ENCODE measurements around the gene BGLAP. TPM values are rescaled to one million over a fixed set of nuclear protein-coding genes. Genes with fewer than 3 reads are reported as not detected.
A peak's percentile ranks its signal among the peaks of the same experiment; 100 is the strongest.

The BGLAP gene
- polyA plus RNA-seq, 1 of the 3 experiments (the other 2 are of a cell fraction): 1.1 TPM

DNA sequence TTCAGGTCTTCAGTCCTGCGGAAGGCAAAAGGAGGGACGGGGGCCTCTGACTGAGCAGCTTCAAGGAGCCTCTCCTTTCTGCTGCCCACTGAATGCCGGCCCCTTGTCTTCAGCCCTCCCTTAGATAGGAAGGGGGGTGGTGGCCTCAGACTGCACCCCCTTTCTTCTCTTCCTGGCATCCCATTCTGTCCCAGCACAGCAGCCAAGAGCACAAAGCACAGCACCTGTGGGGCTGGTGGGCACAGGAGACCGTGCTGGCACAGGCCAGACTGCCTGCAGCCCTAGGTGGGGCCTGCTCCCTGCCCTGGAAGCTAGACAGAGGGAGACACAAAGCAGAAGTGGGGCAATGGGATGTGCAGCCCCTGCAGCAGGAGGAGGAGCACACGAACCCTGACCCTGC, 7.6 kb downstream of the BGLAP start (continued):
- TF ChIP-seq CTCF (IDR thresholded peaks at IDR 0.05) (no peak), CHD2 (IDR thresholded peaks at IDR 0.05; ENCODE audit: low read length, partially characterized antibody) (no peak), TEAD4 (IDR thresholded peaks at IDR 0.05; ENCODE audit: borderline replicate concordance, insufficient read depth) (no peak), USF1 (IDR thresholded peaks at IDR 0.05; ENCODE audit: borderline replicate concordance, low read depth) (no peak), RXRA (IDR thresholded peaks at IDR 0.05; ENCODE audit: borderline replicate concordance, low read depth) (no peak), YY1 (IDR thresholded peaks at IDR 0.05; ENCODE audit: low read depth) (no peak)
- TF ChIP-seq, protein P1, sequence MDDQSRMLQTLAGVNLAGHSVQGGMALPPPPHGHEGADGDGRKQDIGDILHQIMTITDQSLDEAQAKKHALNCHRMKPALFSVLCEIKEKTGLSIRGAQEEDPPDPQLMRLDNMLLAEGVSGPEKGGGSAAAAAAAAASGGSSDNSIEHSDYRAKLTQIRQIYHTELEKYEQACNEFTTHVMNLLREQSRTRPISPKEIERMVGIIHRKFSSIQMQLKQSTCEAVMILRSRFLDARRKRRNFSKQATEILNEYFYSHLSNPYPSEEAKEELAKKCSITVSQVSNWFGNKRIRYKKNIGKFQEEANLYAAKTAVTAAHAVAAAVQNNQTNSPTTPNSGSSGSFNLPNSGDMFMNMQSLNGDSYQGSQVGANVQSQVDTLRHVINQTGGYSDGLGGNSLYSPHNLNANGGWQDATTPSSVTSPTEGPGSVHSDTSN (IDR thresholded peaks at IDR 0.05): no peak

- Histone ChIP-seq H3K9me2 (no peaks in the 10 kb centered on the region), H2AFZ (ENCODE audit: low read depth) (no peak overlapping the region), H3K9ac (no peak overlapping the region), H3K4me3 (ENCODE audit: low read depth in 2 of 2, low read length in 1 of 2) (no peak overlapping the region), H4K20me1 (ENCODE audit: insufficient read depth) (no peaks in the 10 kb centered on the region), H3K27ac (ENCODE audit: low read depth in 2 of 2, low read length in 1 of 2) (peak overlapping the region; percentile 16 to 99; a peak in 3 of 4 replicates), H3F3A (replicated peaks; ENCODE audit: insufficient read depth) (peaks cover 13% of the 10 kb centered on the region), H3K4me1 (ENCODE audit: control insufficient read depth in 1 of 2, insufficient read depth in 2 of 2, low read depth in 1 of 2, low read length in 1 of 2) (peaks cover 13 to 65% of the 10 kb centered on the region in 2 experiments; a peak in 3 of 4 replicates), H3K27me3 (ENCODE audit: insufficient read depth) (no peaks in the 10 kb centered on the region), H3K36me3 (replicated peaks in 1 of 2; ENCODE audit: control insufficient read depth in 1 of 2, insufficient read depth in 2 of 2, low read length in 1 of 2) (peaks cover 25 to 71% of the 10 kb centered on the region in 2 experiments), H3K4me2 (peak overlapping the region; percentile 4; the same call in 1 of the 2 replicates), H3K79me2 (ENCODE audit: insufficient read depth) (no peaks in the 10 kb centered on the region), H3K9me3 (no peaks in the 10 kb centered on the region)
- no peak for TF ChIP-seq REST (IDR thresholded peaks at IDR 0.05; ENCODE audit: low read depth, low read length)
- TF ChIP-seq YY1 (IDR thresholded peaks at IDR 0.05; ENCODE audit: low read depth): no peak
- TF ChIP-seq RCOR1 (IDR thresholded peaks at IDR 0.05; ENCODE audit: low read length): peak; percentile 76
- TF ChIP-seq TEAD4 (IDR thresholded peaks at IDR 0.05; ENCODE audit: borderline replicate concordance, insufficient read depth): no peak
- TF ChIP-seq FOSL2 (IDR thresholded peaks at IDR 0.05; ENCODE audit: borderline replicate concordance, low read depth): no peak
- TF ChIP-seq NRF1 (IDR thresholded peaks at IDR 0.05; ENCODE audit: low read depth, low read length): no peak
- 0 out of 2 replicates have a peak, but pooled peaks have one; percentile 56 for TF ChIP-seq FOXJ3 (CRISPR knock-in tag; IDR thresholded peaks at IDR 0.05)
- TF ChIP-seq USF1 (IDR thresholded peaks at IDR 0.05; ENCODE audit: borderline replicate concordance, low read depth): no peak
- TF ChIP-seq, protein P1 (IDR thresholded peaks at IDR 0.05): peak; percentile 3; the same call in 1 of the 2 replicates
- 0 out of 2 replicates have a peak, but pooled peaks have one; percentile 14 for TF ChIP-seq POLR2AphosphoS5 (IDR thresholded peaks at IDR 0.05; ENCODE audit: low read depth, low read length)
- no peak for TF ChIP-seq MEF2A (IDR thresholded peaks at IDR 0.05; ENCODE audit: borderline replicate concordance, low read depth)
- TF ChIP-seq ELF1 (IDR thresholded peaks at IDR 0.05): no peak
- peak in 1 of 2 experiments; percentile 87; a peak in 2 of 4 replicates for TF ChIP-seq EP300 (IDR thresholded peaks at IDR 0.05; ENCODE audit: borderline replicate concordance in 1 of 2, low read depth in 1 of 2, low read length in 1 of 2)
- no peak; the same call in 1 of the 2 replicates for TF ChIP-seq RFX5 (IDR thresholded peaks at IDR 0.05; ENCODE audit: low read length)
- TF ChIP-seq CHD2 (IDR thresholded peaks at IDR 0.05; ENCODE audit: low read length, partially characterized antibody): peak; percentile 77
- TF ChIP-seq SIN3A (IDR thresholded peaks at IDR 0.05; ENCODE audit: borderline replicate concordance, low read depth, low read length): no peak
- peak; percentile 73; the same call in 1 of the 2 replicates for TF ChIP-seq MXI1 (IDR thresholded peaks at IDR 0.05; ENCODE audit: low read depth, low read length)
- TF ChIP-seq TCF12 (IDR thresholded peaks at IDR 0.05): peak; percentile 71
- TF ChIP-seq GATA2 (CRISPR knock-in tag; IDR thresholded peaks at IDR 0.05): peak; percentile 98
- 15% methylated on average over 3 of the region's 3 CpGs for WGBS (ENCODE audit: low lambda C conversion rate)
- DNase-seq: peak; percentile 85
- POLR2A ChIA-PET: interaction anchor here (1.1 to 2.9 kb wide), 8 partner anchors 8 to 170 kb away, joined by 3 to 17 read pairs (median 4); partner anchors contain the start of genes BGLAP, MEX3A, PMF1 and SMG5
- CTCF ChIA-PET: interaction anchor here (0.8 to 3.8 kb wide), 11 partner anchors 8 to 229 kb away, joined by 3 to 14 read pairs (median 3); partner anchors contain the start of genes PMF1 and SMG5
Measured at GRCh38 chr1:156251527-156251926, 9.5 kb downstream of the BGLAP start.
